M059J (cell line): ENCODE data around the gene FBXO15. TPM values are rescaled to one million over a fixed set of nuclear protein-coding genes. Genes with fewer than 3 reads are reported as not detected.

Source experiments
- DNase-seq: peaks from one replicate; pipeline ENCODE4 v3.0.0-alpha.2; 2012; ENCODE audit warnings: low read depth
- total RNA-seq: library from RNA; depleted of rRNA; stranded (reverse); fragments of >200 nt; shearing (Covaris generic); gene quantifications from 2 replicates; pipeline ENCODE4 v1.2.3, GENCODE V29; 2014

FBXO15 gene
- total RNA-seq, 1 experiment from 2014 or later, result 0.17 TPM

DNA sequence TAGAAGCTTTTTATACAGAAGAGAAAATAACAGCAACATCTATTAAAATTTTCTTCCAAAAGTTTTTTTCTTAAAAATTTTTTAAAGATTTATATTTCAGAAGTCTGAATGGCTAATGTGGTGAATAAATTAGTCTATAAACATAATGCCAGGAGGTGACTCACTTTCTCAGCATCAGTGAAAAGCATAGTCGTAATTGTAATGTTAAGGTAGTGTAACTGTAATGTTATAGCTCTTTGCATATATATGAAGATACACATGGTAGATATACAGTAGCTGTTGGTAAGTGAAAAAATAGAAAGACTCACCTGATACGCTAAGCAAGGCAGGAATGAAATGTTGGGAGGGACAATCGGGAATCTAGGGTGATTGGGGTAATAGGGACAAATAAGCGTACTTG lies 6.2 kb upstream of the FBXO15 start:
- no peak for DNase-seq

DNA sequence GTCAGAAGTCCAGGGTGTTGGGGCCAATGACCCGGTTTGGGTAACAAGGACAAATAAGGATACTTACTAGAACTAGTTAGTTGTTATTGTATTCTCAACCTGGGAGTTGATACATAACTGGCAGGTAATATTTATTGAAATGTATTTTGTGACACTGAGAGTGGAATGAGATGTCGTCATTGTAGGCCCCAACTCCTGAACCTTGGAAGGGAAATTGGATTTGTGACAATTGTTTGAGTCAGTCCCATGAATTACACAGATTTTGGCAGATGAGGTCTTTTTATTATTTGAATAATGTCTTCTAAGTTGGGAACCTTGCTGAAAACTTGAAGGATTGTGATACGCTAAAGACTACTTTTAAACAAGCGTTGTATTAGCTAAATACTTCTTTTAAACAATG lies 5.7 kb upstream of the FBXO15 start:
- DNase-seq, result no peak

DNA sequence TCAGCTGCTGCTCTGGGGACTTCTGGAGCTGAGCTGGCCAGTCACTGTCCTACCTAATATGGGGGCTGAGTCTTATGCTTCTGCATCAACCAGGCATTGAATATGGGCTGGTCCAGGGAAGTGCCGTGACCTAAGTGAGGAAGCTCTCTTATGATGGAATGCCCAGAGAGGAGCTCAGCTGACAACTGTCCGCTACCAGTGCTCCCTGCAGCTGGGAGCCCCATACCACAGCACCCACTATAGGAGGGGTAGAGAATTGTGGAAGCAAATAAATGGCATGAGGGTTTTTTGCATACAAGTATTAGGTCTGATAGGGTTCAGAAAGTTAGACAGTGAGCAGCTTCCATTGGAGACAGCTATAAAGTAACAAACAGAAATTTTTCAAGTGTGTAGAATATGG lies 5.2 kb upstream of the FBXO15 start:
- no peak for DNase-seq

DNA sequence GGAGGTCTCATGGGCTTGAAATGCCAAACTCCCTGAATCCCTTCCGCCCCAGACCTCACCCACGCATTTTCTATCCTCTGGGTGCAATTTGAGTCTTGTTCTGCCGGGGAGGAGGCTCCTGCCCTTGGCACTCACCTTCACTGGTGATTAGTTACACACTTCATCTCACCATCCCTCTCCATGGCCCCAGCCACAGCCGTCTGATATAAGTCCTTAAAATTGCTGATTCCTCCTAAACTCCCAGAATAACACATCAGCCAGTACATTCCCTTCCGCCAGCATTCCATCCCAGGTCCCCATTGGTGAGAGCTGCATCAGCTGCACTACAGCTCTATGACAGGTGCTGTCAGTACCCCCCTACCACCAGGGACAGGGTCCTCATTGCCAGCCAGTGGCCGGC lies 4.6 kb upstream of the FBXO15 start:
- no peak for DNase-seq

DNA sequence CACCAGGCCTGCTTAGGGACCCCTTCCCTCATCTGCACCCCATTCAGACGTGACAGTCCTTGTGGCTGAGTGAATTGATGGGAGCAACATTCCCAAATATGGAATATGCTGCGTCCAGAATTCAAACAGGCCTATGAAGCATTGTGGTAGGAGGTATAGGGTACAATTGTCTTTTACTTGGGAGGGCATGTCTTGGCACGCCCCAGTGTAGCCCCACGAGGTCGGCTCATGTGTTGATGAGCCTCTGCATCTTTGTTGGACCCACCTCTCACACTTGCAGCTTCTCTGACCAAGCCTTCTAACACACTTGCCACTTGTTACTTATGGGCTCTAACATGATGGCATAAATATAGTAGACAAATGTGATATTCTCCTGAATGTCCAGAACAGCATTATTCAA lies 2.2 kb upstream of the FBXO15 start:
- no peak for DNase-seq

DNA sequence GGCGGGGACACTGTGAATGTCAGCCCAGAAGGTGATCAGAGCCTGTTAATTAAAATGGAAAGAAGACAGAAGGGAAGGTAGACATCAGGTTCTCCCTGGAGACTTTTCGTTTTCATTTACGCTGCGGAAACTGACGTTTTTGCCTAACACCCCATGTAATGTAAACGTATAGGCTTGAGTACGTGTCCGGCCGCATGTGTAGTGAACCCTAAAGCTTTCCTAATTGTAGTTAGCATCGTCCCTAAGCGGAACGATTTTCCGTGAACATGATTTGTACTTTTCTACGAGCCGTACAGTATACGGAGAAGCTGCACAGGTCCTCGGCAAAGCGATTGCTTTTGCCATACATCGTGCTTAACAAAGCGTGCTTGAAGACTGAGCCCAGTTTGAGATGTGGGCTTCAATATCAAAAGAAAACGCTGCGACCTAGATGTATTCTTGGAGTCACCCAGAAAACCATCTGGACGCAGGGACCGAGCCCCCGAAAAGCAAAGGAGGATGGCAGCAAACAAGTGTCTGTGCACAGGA lies 973 bp upstream of the FBXO15 start:
- DNase-seq, result no peak

DNA sequence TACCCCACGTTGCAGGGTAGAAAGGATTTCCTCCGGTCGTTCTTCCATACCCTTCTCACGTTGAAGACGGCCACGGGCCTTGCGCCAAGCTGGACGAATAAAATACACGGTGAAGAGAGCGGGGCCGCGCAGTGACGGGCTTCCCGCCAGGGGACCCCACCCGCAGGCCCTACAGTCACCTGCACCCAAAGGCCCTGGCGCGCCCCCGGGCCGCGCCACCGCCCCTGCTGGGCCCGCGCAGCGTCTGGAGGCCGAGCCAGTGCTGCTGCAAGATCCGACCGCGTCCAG lies 199 bp downstream of the FBXO15 start:
- DNase-seq, result no peak

DNA sequence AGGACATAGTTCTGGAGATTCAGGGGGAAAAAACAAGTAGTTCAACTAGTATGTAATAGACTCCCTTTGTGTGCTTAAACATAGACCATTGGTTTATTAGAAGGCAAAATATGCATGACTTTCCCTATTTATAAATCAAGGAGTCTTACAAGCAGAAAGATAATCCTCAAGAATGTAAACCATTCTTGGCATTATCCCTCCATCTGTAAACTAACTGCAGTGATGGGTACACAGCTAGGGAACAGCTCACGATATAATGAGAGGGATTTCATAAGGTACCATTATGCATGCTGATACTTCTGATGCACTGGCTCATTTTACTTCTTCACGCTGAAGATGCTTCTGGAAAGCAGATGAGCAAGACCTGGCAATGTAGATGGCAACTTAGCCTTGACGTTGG lies 878 bp downstream of the FBXO15 start:
- DNase-seq, result peak; percentile 54

DNA sequence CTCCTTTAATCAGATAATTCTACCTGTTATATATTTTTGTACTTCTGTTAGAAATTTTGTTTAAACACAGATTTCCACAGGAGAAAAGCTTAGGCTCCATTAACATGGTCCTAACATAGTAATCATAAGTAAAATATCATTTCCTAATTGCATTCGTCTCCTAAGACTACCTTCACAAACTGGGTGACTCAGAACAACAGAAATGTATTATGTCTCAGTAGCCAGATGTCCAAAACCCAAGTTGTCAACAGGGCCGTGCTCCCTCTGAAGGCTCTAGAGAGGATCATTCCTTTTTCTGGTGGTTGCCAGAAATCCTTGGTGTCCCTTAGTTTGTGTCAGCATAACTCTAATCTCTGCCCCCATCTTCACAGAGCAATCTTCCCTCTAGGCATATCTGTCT lies 5.4 kb downstream of the FBXO15 start:
- peak; percentile 24 for DNase-seq

DNA sequence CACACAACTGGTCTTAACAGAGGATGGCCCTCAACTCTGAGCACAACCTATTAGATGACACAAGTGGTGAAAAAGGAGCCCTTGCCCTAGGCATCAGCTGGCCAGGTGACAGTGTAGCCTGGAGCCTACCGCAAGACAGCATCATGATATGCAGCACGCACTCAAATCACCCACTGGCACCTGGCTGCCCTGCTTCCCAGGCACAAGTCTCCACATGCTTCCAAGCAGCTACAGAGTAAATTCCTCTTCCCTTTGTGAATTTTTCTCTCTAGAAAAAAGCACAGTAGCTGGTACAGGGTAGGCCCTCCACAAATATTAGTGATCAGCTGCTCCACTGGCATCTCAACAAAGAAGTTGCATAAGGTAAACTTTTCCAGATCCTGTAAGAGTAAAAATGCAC lies 6.0 kb downstream of the FBXO15 start:
- DNase-seq, result no peak

DNA sequence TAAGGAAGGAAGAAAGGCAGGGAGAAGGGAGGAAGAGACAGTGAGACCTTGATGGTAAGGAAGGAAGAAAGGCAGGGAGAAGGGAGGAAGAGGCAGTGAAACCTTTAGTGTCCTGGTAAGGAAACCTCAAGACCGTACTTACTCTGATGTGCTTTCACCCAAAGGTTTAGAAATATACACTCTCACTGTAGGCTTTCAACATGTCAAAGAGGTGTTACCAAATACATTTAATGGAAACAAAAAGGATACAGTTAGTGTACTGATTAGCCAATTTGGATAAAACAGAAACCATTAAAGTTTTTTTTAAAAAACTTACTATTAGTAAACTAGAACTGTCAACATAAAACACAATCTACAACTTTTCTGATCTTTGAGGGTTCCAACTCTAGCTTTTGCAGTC lies 7.1 kb downstream of the FBXO15 start:
- no peak for DNase-seq

DNA sequence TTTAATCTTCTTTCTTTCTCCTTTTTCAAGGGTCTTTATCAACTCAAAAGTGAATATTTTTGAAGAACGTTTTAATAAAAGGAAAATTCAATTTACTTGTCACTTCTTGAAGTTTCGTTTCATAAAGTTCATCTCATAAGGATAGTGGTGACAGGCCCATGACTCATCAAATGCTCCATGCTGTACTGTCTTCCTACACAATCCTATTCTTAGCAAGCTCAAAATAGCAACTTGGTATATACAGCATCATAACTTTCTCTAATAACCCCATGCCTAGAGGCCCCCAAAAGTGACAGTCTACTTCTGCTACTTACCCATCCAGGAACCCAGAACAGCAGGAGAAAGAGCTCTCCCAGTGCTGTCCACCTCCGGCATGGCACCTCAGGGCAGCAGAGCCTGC lies 7.7 kb downstream of the FBXO15 start:
- DNase-seq, result peak; percentile 54

DNA sequence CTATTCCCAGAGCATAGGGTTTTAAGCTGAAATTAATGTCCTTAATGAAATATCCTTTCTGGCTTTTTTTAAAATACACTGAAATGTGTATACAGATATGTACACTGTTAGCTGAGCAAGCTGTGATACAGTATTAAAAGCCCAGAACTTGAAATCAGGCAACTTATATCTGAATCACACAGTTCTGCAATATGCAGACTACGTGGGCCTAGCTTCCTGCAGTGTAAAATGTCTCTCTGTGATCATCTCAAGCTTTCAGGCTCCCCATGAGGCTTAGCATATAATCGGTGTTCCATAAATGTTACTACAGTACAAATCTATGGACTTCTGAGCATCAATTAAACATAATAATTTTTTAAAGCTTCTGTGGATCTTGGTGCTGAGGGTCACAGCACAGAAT lies 8.2 kb downstream of the FBXO15 start:
- DNase-seq, result no peak

DNA sequence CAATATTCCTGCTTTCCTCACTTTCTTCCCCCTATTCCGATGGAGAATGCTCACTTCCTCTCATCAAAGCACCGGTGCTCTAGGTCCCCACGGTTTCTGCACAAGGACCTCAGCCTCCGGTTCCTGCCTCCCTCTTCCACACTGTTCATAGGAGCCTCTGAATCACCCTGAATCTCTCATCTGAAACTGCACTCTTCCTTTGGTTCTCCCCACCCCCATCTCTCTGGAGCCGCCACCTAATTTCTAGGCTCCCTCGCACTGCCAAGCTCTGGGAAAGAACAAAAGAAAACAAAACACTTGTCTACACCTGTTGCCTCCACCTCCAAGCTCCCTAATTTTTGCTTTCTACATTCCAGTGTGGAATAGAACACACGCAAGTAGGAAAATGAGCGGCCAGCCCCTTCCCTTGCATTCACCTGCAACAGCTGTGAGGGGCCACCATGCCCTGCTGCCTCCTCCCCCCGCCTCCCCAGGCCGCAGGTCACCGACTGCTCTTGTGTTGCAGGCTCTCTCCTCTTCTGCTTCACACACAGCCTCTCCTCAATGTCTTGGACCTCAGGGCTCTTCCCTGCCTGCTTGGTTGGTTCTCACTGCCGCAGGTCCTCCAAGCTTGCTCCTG lies 9.6 kb downstream of the FBXO15 start:
- DNase-seq, result no peak

DNA sequence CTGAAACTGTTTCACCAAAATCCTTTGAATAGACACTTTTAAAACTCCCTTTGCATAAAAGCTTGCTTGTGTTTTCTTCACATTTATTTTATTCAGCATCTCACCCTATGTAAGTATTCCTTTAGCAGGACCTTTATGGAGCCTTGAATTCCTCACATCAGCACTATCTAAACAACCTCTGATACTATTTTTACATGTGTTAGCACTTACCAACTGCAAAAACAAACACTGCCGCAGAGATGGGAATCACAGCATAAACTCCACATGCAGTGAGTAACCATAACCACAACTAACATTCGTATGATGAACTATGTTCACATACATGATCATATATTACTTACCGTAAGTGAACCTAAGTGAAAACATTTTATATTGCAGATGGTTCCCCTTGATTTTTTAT lies 15.4 kb downstream of the FBXO15 start:
- no peak for DNase-seq

DNA sequence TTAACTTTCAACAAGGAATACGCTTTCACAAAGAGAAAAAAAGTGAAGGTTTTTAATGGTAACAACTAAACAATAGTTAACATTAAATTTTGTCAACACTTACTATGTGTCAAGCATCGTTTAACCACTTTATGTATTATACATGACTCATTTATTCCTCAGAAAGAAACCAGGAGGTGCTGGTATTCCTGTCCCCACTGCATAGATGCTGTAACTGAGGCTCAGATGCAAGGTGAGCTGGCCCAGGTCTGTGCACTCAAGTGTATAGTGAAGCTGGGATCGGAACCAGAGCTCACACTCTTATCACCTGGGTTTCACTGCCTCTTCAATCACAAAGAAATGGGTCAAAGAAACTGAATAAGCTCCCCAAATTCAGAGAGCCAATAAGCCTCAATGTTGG lies 16.5 kb downstream of the FBXO15 start:
- no peak for DNase-seq

DNA sequence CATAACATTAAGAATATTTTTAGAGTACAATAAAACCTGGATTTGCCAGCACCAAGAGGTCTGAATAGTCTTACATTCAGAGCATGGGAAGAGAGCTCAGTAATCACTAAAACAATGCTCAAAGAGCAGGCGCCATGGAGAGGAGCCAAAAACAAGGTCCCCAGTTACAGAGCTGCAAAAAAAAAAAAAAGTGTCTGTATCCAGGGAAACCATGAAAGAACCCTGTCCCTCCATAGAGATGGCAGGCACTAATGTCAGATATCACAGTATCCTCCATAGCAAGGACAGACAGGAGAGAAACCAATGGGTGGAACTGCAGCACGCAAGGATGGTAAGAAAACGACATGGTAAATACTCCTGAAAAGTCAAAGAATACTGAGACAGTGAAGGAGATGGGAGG lies 19.5 kb downstream of the FBXO15 start:
- DNase-seq, result no peak

DNA sequence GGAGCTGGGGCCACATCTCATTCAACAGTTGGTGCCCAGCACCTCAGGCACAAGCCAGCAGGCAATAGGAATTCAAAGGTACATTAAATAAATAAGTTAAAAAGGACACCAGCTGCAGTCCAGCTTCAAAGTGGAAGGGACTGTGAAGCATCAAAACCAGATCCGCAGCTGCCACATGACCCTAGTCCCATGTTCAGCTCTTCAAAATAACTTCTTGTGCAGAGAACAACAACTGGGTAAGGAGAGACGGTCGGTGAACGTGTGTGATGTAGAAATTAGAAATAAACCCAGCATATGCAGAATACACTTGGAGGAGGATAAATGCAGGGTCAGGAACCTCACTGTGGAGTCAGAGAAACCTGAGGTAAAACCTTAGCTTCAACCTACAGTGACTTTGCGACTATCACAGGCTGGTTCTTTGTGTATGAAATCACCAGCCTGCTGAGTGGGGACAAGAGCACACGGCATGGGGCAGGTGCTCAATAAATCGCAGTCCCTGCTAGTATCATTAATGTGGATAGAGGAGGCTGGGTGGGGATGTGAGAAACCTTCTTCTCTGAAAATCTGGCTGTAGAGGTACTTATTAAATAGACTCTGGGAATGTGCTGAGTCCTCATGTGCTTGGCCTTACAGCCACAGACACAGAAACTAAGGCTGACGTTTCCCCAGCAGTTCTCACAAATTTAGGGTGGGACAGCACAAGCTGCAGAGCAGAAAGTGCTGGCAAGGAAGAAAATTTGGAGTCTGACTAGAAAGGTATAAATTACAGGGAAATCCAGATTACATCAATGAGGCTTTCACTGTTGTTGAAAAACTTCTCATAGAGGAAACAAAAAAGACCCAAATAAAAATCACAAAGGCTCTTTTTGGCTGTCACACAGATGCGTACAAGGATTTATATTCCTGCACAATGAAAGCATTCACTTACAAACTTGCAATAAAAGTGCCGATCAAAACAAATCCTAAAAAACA lies 20.7 kb downstream of the FBXO15 start:
- no peak for DNase-seq

DNA sequence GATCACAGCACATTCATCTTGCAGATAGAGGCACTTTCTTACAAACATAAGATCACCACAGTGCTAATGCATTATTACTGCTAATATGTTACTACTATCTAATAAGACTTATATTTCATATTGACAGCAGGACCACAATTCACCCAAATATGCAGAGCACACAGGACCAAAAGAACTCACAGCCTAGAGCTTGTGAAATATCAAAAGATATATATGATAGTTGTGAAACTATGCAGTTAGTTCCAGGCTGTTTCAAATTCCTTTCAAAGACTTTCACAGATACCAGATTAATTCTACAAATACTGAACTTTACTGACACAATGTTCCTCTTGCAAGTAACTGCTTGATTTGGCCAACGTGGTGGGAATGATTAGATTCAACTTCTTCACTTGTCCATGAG lies 23.0 kb downstream of the FBXO15 start:
- no peak for DNase-seq

DNA sequence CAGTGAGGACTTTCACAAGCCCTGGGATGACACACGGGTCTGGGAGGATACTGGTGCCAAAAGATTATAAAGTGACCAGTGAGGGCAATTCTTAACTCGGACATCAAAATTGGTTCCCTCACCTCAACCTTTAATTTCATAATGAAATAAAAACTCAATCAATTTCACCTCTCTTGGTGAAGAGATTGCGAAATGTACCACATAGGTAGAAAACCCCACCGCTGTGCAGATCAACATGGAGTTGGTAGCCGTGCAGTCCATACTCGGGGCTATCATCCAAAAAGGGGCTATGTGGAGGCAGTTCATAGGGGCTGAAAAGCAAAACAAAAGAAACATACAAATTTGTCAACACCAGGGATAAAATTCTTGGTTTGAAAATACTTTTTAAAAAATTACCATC lies 24.4 kb downstream of the FBXO15 start:
- DNase-seq, result no peak

DNA sequence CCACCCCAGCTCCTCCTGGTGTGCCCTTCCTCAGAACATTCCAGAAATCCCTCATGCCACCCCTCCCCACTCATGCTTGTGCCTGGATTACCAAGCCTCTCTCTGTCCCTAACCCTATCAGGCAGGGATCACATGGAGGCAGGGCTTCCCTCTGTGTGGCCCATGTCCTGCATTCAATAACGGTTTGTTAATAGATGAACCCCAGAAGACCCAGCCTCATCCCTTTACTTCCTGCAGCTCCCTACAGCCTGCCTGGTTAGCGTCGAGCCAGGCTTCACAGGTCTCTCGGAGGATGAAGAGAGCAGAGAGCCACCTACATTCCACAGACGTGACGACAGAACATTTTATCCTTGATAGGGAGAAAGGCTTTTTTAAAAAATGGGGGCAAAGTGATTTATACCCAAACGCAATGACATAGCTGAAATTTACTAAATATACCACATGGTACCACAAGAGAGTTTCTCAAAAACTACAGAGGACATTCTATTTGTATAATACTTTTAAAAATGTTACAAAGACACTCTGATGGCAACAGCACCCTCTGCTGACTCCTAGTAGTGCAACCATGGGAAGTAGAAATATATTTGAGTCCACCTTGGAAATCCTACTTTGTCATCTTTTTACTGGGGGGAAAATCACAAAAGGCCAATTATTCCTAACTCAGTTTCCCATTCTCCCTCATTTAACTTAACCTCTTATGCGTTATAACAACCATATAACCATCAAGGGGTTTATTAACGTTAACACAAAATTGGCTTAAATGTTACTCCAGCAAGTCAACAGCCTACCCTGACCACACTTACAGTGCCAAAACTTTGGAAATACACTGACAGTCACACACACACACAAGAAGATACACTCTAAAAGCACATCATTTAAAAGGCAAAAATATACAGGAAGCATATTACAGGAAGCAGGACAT lies 30.7 kb downstream of the FBXO15 start:
- DNase-seq, result peak; percentile 48

DNA sequence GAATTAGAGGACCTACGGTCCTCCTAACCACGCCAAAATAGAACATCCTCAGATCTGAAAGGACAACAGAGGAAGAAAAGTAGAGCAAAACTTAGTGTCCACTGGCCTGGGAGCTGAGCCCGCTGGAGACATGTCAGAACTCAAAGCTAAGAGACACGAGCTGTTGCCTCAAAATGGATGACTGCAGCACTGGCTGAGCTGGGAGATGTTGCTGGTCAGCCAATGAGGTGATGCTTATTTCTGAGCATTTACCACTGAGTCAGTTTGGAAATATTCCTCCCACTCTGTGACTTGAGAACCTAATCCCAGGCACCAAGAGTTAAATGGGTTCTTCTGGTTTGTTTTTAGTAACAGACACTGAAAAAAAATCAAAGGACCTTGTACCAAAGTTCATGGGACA lies 32.6 kb downstream of the FBXO15 start:
- DNase-seq, result peak; percentile 35
